Esophagus squamous epithelium (tissue), 4 donors: ENCODE results near the gene SERHL2.

Experiments
- POLR2A ChIP-seq, 4 donors: fragments of 450-650 bp; IDR thresholded peaks; one replicate each; pipeline ENCODE4 v1.6.1; 2017; ENCODE audit warnings: antibody characterized with exemption in 4 of 4, mild to moderate bottlenecking in 4 of 4, moderate library complexity in 3 of 4
- TF ChIP-seq, protein P1 (sequence below), 6 experiments: fragments of 450-650 bp in 4 of 6; fragments of 200-600 bp in 2 of 6; sonication (generic) in 2 of 6; IDR thresholded peaks; one replicate each; pipeline ENCODE4 v1.5.1; 2016 to 2019; ENCODE audit warnings: antibody characterized with exemption in 6 of 6, mild to moderate bottlenecking in 4 of 6, moderate library complexity in 4 of 6

DNA sequence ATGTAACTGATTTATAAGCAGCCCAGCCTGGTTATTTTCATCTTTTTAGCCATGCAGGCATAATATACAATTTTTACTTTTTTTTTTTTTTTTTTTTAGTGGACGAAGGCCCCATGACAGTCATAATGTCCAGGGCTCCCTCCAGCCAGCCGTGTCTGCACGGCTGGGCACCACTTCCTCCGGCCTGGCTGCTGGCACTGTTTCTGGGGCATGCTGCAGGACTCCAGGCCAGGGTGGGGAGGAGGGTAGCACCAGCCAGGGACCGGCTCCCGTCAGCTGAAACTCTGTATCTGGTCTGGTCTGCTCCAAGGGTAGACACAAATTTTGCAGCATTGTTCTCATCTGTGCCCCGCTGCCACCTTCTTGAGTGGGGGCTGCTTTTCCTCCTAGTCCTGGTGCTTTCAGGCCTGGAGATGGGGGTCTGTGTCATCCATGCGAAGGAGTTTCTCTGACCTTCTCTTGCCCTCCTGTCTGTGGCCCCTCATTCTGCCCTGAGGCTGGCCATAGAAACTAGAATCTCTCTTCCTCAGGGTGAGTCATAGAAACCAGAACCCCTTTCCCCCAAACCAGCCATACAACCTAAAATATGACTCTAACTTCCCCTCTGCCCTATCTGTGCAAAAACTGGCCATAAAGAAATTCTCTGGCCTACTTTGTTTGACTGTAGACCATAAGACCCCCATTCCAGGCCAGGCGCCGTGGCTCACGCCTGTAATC lies 25.0 kb upstream of the SERHL2 start:
- TF ChIP-seq POLR2A (IDR thresholded peaks at IDR 0.05): no peak
- TF ChIP-seq, protein P1, sequence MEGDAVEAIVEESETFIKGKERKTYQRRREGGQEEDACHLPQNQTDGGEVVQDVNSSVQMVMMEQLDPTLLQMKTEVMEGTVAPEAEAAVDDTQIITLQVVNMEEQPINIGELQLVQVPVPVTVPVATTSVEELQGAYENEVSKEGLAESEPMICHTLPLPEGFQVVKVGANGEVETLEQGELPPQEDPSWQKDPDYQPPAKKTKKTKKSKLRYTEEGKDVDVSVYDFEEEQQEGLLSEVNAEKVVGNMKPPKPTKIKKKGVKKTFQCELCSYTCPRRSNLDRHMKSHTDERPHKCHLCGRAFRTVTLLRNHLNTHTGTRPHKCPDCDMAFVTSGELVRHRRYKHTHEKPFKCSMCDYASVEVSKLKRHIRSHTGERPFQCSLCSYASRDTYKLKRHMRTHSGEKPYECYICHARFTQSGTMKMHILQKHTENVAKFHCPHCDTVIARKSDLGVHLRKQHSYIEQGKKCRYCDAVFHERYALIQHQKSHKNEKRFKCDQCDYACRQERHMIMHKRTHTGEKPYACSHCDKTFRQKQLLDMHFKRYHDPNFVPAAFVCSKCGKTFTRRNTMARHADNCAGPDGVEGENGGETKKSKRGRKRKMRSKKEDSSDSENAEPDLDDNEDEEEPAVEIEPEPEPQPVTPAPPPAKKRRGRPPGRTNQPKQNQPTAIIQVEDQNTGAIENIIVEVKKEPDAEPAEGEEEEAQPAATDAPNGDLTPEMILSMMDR (IDR thresholded peaks at IDR 0.05): no peak
